DMS153 treated with DMSO at 0.1 percent for 48 hours (cell line): ENCODE measurements around the gene FAM72D.
"Not testable (repeated sequence)": the region's sequence is repeated elsewhere in the genome, so short reads cannot be mapped to it uniquely, and the experiment has no call there.

Experiments
- DNase-seq: peaks from one replicate; lab custom pipeline; 2025; ENCODE audit not compliant: unreplicated experiment; lab: John Stamatoyannopoulos, UW

The FAM72D gene

GRCh38 chr1:145144264-145144913 lies 48.6 kb downstream of the FAM72D start:
- not testable (repeated sequence) for DNase-seq

- not testable (repeated sequence) for DNase-seq
These were observed 50.5 kb downstream of the FAM72D start for GRCh38 chr1:145146308-145146707.

- not testable (repeated sequence) for DNase-seq
These were observed 51.4 kb downstream of the FAM72D start for GRCh38 chr1:145147172-145147571.

GRCh38 chr1:145155421-145155820 lies 59.6 kb downstream of the FAM72D start:
- DNase-seq: not testable (repeated sequence)

GRCh38 chr1:145155873-145156272 lies 60.1 kb downstream of the FAM72D start:
- DNase-seq: not testable (repeated sequence)

GRCh38 chr1:145156891-145157610 lies 61.3 kb downstream of the FAM72D start:
- not testable (repeated sequence) for DNase-seq

GRCh38 chr1:145157715-145158114 lies 61.9 kb downstream of the FAM72D start:
- DNase-seq: not testable (repeated sequence)

GRCh38 chr1:145161046-145161752 lies 65.4 kb downstream of the FAM72D start:
- not testable (repeated sequence) for DNase-seq
